Lower leg skin (tissue), 3 donors: Measurements from ENCODE around the gene TMUB2.

Experiments used
- CTCF ChIP-seq, 3 donors: fragments of 450-650 bp; IDR thresholded peaks; one replicate each; pipeline ENCODE4 v1.5.1; 2016; ENCODE audit warnings: antibody characterized with exemption in 3 of 3, mild to moderate bottlenecking in 3 of 3, moderate library complexity in 2 of 3
- POLR2A ChIP-seq, 2 donors: fragments of 450-650 bp; IDR thresholded peaks; one replicate each; pipeline ENCODE4 v1.6.1; 2016 to 2017; ENCODE audit warnings: antibody characterized with exemption in 2 of 2, mild to moderate bottlenecking in 1 of 2, moderate library complexity in 1 of 2

GRCh38 chr17:44155488-44155887, 31.3 kb upstream of the TMUB2 start:
- TF ChIP-seq CTCF (IDR thresholded peaks at IDR 0.05) (no peak), POLR2A (IDR thresholded peaks at IDR 0.05) (no peak)
